Fibroblast of the conjunctiva (primary cell): ENCODE results near the gene TENM4.
"Not testable (repeated sequence)": the region's sequence is repeated elsewhere in the genome, so short reads cannot be mapped to it uniquely, and the experiment has no call there.

ENCODE experiments used
- DNase-seq: peaks from one replicate; pipeline ENCODE4 v3.0.0-alpha.2; 2010; ENCODE audit warnings: low read depth

Gene TENM4

GRCh38 chr11:78845496-78845895 lies 595.3 kb downstream of the TENM4 start:
- DNase-seq: no peak

- DNase-seq: no peak
Observed at GRCh38 chr11:78841456-78842060, 599.3 kb downstream of the TENM4 start.

GRCh38 chr11:78840623-78841022 lies 600.2 kb downstream of the TENM4 start:
- DNase-seq: peak; percentile 82

GRCh38 chr11:78840200-78840599 lies 600.6 kb downstream of the TENM4 start:
- DNase-seq: peak; percentile 85

- no peak for DNase-seq
Observed at GRCh38 chr11:78838417-78838816, 602.4 kb downstream of the TENM4 start.

GRCh38 chr11:78835646-78836045 lies 605.2 kb downstream of the TENM4 start:
- DNase-seq: no peak

GRCh38 chr11:78834886-78835285 lies 605.9 kb downstream of the TENM4 start:
- DNase-seq: no peak

- DNase-seq: no peak
Observed at GRCh38 chr11:78833237-78833636, 607.6 kb downstream of the TENM4 start.

GRCh38 chr11:78832226-78832947 lies 608.4 kb downstream of the TENM4 start:
- no peak for DNase-seq

- no peak for DNase-seq
Observed at GRCh38 chr11:78831571-78831970, 609.3 kb downstream of the TENM4 start.

- DNase-seq: no peak
Observed at GRCh38 chr11:78830277-78830819, 610.5 kb downstream of the TENM4 start.

- DNase-seq: no peak
Observed at GRCh38 chr11:78829146-78829545, 611.7 kb downstream of the TENM4 start.

- DNase-seq: no peak
Observed at GRCh38 chr11:78828676-78829075, 612.2 kb downstream of the TENM4 start.

GRCh38 chr11:78827291-78827690 lies 613.5 kb downstream of the TENM4 start:
- DNase-seq: not testable (repeated sequence)

- DNase-seq: no peak
Observed at GRCh38 chr11:78825591-78826020, 615.2 kb downstream of the TENM4 start.

GRCh38 chr11:78823588-78823987 lies 617.2 kb downstream of the TENM4 start:
- DNase-seq: no peak

- DNase-seq: no peak
Observed at GRCh38 chr11:78822931-78823423, 617.9 kb downstream of the TENM4 start.

GRCh38 chr11:78821371-78822306 lies 619.2 kb downstream of the TENM4 start:
- DNase-seq: no peak

GRCh38 chr11:78820741-78821140 lies 620.1 kb downstream of the TENM4 start:
- DNase-seq: no peak

- DNase-seq: no peak
Observed at GRCh38 chr11:78818201-78818600, 622.6 kb downstream of the TENM4 start.

GRCh38 chr11:78815831-78816230 lies 625.0 kb downstream of the TENM4 start:
- DNase-seq: no peak
